NCI-H510A (cell line): Measurements from ENCODE around the gene STON2.
"Not testable (repeated sequence)": the region's sequence is repeated elsewhere in the genome, so short reads cannot be mapped to it uniquely, and the experiment has no call there.

Source experiments
- DNase-seq: peaks from one replicate; lab custom pipeline; 2025; lab: John Stamatoyannopoulos, UW

Gene STON2

GRCh38 chr14:81265636-81266169 lies 134.4 kb downstream of the STON2 start:
- DNase-seq = no peak

GRCh38 chr14:81264671-81265070 lies 135.5 kb downstream of the STON2 start:
- no peak for DNase-seq

- DNase-seq = no peak
These were observed 136.2 kb downstream of the STON2 start for GRCh38 chr14:81263777-81264410.

- DNase-seq = no peak
These were observed 138.9 kb downstream of the STON2 start for GRCh38 chr14:81261176-81261575.

GRCh38 chr14:81260732-81261131 lies 139.4 kb downstream of the STON2 start:
- DNase-seq = no peak

GRCh38 chr14:81256289-81256960 lies 143.7 kb downstream of the STON2 start:
- DNase-seq = no peak

- DNase-seq = no peak
These were observed 147.8 kb downstream of the STON2 start for GRCh38 chr14:81252278-81252677.

GRCh38 chr14:81247271-81247766 lies 152.8 kb downstream of the STON2 start:
- no peak for DNase-seq

GRCh38 chr14:81246461-81247270 lies 153.5 kb downstream of the STON2 start:
- DNase-seq = no peak

- DNase-seq = no peak
These were observed 154.4 kb downstream of the STON2 start for GRCh38 chr14:81245771-81246170.

GRCh38 chr14:81244431-81244830 lies 155.7 kb downstream of the STON2 start:
- not testable (repeated sequence) for DNase-seq

GRCh38 chr14:81243499-81243898 lies 156.6 kb downstream of the STON2 start:
- DNase-seq = no peak

- not testable (repeated sequence) for DNase-seq
These were observed 163.3 kb downstream of the STON2 start for GRCh38 chr14:81236849-81237248.

- DNase-seq = no peak
These were observed 164.0 kb downstream of the STON2 start for GRCh38 chr14:81236138-81236537.

GRCh38 chr14:81235096-81235495 lies 165.0 kb downstream of the STON2 start:
- no peak for DNase-seq

- no peak for DNase-seq
These were observed 165.8 kb downstream of the STON2 start for GRCh38 chr14:81234278-81234677.

GRCh38 chr14:81233615-81234014 lies 166.5 kb downstream of the STON2 start:
- no peak for DNase-seq

GRCh38 chr14:81231540-81231939 lies 168.6 kb downstream of the STON2 start:
- no peak for DNase-seq

GRCh38 chr14:81224222-81224621 lies 175.9 kb downstream of the STON2 start:
- no peak for DNase-seq

GRCh38 chr14:81223788-81224187 lies 176.3 kb downstream of the STON2 start:
- not testable (repeated sequence) for DNase-seq

- no peak for DNase-seq
These were observed 177.4 kb downstream of the STON2 start for GRCh38 chr14:81222691-81223090.

- no peak for DNase-seq
These were observed 178.0 kb downstream of the STON2 start for GRCh38 chr14:81222126-81222525.
